DMS 273 treated with DMSO at 0.1 percent for 48 hours (cell line): ENCODE results near the gene PNRC2.
"Not testable (repeated sequence)": the region's sequence is repeated elsewhere in the genome, so short reads cannot be mapped to it uniquely, and the experiment has no call there.

Experiments
- DNase-seq: peaks from one replicate; lab custom pipeline; 2025; lab: John Stamatoyannopoulos, UW

The PNRC2 gene

GRCh38 chr1:23953020-23953419 is 6.6 kb upstream of the PNRC2 start:
- no peak for DNase-seq

GRCh38 chr1:23957096-23957495 is 2.5 kb upstream of the PNRC2 start:
- DNase-seq, result peak; percentile 95

- not testable (repeated sequence) for DNase-seq
Observed at GRCh38 chr1:23958040-23958809, 1.4 kb upstream of the PNRC2 start.

DNA sequence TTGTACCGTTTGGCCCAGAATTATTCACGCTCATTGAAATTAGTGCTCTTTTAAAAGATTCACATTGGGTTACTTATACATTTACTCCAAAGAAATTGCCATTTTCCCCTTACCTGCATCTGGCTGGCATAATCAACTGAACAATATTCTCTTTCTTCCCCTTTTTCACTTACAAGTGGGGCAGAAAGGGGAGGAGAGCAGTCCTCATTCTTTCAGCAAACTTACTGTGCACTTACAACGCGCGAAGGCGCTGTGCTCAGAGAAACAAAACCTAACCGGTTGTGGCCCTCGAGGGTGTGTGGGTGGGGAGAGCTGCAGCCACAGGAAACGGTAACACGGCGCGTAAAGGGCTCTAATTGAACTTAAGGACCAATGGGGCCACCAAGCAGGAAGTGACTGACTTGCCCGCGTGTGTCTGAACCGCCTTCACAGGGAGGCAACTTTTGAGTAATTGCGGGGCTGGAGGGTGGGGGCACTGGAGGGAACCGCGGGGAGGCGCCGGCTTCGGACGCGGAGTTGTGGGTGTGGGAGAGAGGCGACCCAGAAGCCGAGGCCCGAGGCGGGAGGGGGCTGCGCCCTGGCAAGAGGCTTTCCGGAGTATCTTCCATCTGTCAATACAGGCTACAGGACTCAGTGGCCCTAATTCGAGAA is 693 bp upstream of the PNRC2 start:
- DNase-seq, result peak; percentile 94

DNA sequence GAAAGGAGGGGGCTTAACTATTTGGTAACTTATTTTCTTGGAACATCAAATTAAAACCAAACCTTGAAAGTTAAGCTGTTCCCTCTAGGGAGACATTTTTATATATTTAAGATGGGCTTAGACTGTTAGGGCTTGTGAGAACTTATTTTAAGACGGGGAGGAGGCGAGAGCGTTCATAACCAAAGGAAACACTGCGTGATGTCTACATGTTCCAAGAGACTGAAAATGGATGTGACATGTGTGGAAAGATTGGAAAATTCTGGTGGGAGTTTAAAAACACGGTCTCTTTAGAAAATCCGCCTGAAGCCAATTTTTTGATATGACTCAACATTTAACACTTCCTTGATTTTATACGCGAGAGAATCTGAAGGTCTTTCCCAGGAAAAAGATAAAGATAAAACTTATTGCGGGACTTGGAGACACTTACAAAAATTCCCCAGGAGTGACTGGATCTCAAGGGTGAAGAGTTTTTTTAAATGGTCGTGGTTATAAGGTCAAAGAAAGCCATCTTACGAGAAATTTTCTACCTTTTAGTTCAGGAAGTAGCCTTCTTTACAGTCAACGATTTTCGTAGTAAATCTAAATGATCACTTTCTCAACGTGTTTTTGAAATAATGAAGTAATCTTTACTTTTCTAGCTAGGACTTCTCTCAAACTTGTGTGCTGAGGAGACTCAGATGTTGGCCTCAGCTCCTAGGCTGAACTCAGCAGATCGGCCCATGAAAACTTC is 828 bp downstream of the PNRC2 start:
- no peak for DNase-seq

GRCh38 chr1:23963617-23964234 is 4.1 kb downstream of the PNRC2 start:
- DNase-seq, result no peak

GRCh38 chr1:23964235-23964668 is 4.6 kb downstream of the PNRC2 start:
- no peak for DNase-seq

DNA sequence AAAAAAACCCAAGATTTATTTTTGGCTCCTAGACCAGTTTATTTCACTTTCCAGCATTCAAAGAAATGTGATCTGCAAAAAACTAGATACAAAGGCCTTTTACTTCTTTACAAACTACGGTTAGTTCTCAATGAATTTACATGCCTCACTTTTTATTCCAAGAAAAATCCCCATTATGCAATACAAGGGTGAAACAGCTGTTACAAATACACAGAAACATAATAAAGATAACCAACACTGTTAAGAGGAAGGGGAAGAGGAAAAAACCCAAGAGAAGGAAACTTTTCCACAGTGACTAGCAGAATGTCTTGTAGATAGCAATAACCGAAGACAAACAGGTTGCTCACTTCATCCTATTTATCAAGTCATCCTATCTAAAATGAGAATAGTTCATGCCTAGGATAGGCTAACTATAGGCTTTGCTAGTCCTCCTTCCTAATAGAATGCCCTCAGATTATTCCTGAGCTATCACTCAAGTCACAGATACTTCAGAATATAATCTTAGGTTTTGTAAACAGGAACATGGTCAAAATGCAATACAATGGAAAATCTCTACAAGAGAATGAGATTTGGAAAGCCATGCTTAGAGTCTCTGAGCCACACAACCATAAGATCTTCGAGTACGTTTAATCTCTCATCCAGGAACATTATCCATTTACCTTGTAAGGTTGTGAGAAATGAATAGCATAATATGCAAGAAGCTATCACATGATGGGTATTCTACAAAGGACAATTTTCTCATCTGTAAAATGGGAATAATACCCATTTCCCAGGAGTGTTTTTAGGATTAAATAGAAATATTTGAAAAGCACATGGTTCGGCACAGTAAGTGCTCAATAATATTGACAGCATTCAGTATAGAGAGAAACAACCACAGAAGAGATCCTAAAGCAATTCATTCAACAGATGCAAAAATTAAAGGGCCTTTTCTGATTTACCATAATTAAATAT is 5.4 kb downstream of the PNRC2 start:
- no peak for DNase-seq

GRCh38 chr1:23966973-23967493 is 7.4 kb downstream of the PNRC2 start:
- no peak for DNase-seq

GRCh38 chr1:23967871-23968270 is 8.2 kb downstream of the PNRC2 start:
- no peak for DNase-seq

GRCh38 chr1:23977187-23977853 is 17.7 kb downstream of the PNRC2 start:
- DNase-seq, result no peak

DNA sequence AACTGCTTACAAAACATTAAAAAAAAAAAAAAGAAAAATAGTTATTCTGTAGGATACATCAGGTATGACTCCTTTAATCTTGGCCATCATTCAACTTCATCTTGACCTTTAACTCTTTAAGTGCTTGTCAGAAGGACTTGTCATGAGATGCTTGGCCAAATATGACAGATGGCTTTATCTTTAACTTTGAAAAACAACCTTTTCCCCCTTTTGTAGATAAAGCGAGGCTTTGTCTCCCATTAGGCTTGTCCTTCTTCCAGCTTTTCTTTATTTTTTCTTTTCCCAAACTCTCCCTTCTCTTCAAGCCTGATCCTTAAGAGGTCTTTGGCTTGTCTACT is 18.2 kb downstream of the PNRC2 start:
- DNase-seq, result no peak

DNA sequence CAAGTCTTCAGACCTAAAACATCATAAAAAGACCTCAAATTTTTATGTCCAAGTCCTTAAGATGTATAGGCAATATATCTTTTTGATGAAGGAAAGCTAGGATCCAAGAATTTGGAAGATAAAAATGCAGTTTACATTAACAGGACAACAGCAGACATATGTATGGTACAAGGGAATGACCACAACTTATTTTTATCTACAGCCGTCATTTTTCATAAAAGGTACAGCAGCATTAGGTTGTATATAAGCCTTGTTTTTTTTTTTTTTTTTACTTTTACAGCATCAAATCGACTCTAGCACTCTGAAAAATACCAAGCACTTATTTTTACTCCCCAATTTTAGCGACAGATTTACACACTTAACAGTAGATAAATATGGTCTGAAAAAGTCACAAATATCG is 19.2 kb downstream of the PNRC2 start:
- no peak for DNase-seq

DNA sequence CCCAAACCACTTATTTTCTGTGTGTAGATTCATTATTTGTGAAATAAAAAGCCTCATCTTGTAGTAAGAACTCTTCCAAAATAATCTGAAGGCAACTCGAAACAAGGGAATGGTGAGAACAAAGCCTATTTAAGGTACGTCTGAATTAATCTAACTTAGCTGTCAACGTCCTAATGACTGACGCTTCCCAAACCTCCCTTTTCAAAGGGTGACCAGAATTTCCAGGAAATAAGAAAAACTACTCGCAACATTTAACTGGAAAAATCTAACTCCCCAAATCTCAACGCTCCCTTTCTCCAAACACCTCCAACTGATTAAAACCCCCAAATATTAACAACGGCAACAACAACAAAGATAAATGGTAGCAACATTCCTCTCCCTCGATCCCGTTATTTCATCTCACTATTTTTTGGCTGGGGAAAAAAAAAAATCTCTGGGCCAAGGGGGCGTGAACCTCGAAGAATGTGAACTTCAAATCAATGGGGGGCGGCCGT is 19.8 kb downstream of the PNRC2 start:
- DNase-seq, result no peak

- DNase-seq, result peak; percentile 98
Observed at GRCh38 chr1:23979881-23980727, 20.5 kb downstream of the PNRC2 start, which contains the start of gene SRSF10. Gene SRSF10, minus strand, starts transcription at chr1:23980327. Its CDS starts 72 bp downstream, at chr1:23980255.

DNA sequence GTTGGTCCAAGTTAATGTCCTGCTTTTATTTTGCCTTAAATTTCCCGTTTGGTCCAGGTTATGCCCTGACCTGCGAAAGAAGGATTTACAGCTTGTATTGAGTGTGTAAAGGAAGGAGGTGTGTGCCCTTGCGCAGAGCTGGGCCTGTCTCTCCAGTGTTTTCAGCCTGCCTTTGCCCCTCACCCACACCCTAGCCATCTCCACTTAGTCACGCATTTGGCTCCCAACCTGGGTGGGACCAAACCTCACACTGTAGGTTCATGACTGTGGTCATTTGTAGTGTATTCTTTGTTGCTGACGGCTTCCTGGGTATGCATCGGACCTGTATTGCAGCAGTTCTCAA is 21.1 kb downstream of the PNRC2 start:
- peak; percentile 64 for DNase-seq

DNA sequence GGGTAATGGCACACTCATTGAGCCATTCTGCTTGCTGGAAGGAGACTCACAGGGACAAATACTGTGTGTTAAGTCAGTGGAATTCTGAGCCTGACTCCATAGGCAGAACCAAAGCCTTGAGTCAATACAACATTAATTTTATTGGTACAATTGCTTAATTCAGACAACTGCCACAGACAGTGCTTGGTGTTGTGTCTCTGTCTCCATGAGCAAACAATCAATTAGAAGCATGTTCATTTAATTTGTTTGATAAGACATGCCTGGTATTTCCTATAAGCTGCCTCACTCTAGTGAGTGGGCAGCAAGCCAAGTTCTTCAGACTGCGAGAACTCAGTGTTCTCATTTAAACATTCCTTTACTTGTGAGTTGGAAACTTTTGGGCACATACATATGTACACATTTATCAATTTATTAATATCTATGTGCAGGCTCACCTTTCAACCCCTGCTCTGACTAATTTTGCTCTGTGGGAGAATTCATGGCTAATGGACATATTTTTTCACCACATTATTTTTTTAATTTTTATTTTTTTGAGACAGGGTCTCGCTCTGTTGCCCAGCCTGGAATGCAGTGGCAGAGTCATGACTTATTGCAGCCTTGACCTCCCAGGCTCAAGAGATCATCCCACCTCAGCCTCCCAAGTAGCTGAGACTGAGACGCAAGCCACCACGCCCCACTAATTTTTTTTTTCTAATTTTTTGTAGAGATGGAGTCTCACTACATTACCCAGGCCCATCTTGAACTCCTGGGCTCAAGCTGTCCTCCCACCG is 25.0 kb downstream of the PNRC2 start:
- no peak for DNase-seq

GRCh38 chr1:23987038-23987437 is 27.4 kb downstream of the PNRC2 start:
- DNase-seq, result not testable (repeated sequence)

DNA sequence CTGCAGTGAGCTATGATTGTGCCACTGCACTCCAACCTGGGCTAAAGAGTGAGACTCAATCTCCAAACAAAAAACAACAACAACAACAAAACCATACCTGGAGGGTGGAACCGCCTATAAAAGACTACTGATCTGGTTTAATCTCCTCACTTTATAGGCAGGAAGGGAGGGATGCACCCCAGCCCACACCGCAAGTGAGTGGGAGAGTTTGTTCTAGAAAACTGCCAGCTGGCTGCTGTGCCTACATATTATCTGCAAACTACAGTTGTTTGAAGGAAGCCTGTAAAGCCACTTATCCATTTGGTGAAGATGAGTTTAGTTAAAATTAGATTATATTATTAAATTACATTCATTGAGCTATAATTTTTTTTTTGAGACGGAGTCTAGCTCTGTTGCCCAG is 29.6 kb downstream of the PNRC2 start:
- DNase-seq, result no peak
